K562 (cell line): Measurements from ENCODE around the gene UQCRH. TPM values are rescaled to one million over a fixed set of nuclear protein-coding genes. Genes with fewer than 3 reads are reported as not detected.

Source experiments
- BACH1 ChIP-seq: fragments of 200-800 bp; sonication (Bioruptor generic); IDR thresholded peaks from 2 replicates; pipeline ENCODE4 v1.6.1; 2016; ENCODE audit warnings: missing genetic modification characterization, missing compliant biosample characterization
- BMI1 ChIP-seq: fragments of 150-350 bp; IDR thresholded peaks from 2 replicates; pipeline ENCODE4 v1.6.1; 2014; ENCODE audit warnings: low read length
- BRD9 ChIP-seq: fragments of 450-650 bp; IDR thresholded peaks from 2 replicates; pipeline ENCODE4 v1.6.1; 2018; ENCODE audit warnings: low read depth; ENCODE audit not compliant: partially characterized antibody
- CBX8 ChIP-seq: fragments of 200-600 bp; sonication (generic); IDR thresholded peaks from 2 replicates; pipeline ENCODE4 v1.6.1; 2012; ENCODE audit warnings: borderline replicate concordance, mixed run types, low read depth, mild to moderate bottlenecking, moderate library complexity, mixed read lengths, low read length, control low read depth, inconsistent platforms; ENCODE audit not compliant: poor library complexity, severe bottlenecking; ENCODE audit errors: extremely low read depth
- CHD1 ChIP-seq: fragments of 200-600 bp; sonication (generic); IDR thresholded peaks from one replicate; pipeline ENCODE4 v1.6.1; 2012; ENCODE audit warnings: mild to moderate bottlenecking, moderate library complexity, low read length, inconsistent platforms
- DNMT1 ChIP-seq: fragments of 450-650 bp; IDR thresholded peaks from 2 replicates; pipeline ENCODE4 v1.6.1; 2016; ENCODE audit warnings: antibody characterized with exemption, mild to moderate bottlenecking
- DPF2 ChIP-seq: fragments of 450-650 bp; IDR thresholded peaks from 2 replicates; pipeline ENCODE4 v1.6.1; 2016
- E2F1 ChIP-seq: sonication (generic); formaldehyde crosslinking; IDR thresholded peaks from 2 replicates; pipeline ENCODE4 v1.8.1; 2023; ENCODE audit warnings: mild to moderate bottlenecking, missing genetic modification reagents, moderate library complexity
- ETV6 ChIP-seq, 3 experiments: fragments of 150-350 bp in 1 of 3; sonication (generic) in 1 of 3; formaldehyde crosslinking in 1 of 3; IDR thresholded peaks; 2 replicates each; pipeline versions ENCODE4 v1.6.1 to v1.8.0; 2014 to 2022; ENCODE audit warnings: borderline replicate concordance in 2 of 3, low read depth in 2 of 3, antibody characterized with exemption in 1 of 3, low read length in 1 of 3, mild to moderate bottlenecking in 1 of 3, missing genetic modification reagents in 1 of 3
- KDM5B ChIP-seq: fragments of 200-600 bp; sonication (generic); IDR thresholded peaks from 2 replicates; pipeline ENCODE4 v1.6.1; 2012; ENCODE audit warnings: low read depth, mild to moderate bottlenecking, moderate library complexity, low read length, control low read depth, inconsistent platforms; ENCODE audit not compliant: insufficient replicate concordance
- KLF13 ChIP-seq: fragments of 450-650 bp; IDR thresholded peaks from 2 replicates; pipeline ENCODE4 v1.6.1; 2016; ENCODE audit warnings: missing genetic modification characterization, low read depth, mild to moderate bottlenecking, missing compliant biosample characterization, moderate library complexity, borderline replicate concordance
- MNT ChIP-seq, 2 experiments: fragments of 450-650 bp; conservative IDR thresholded peaks; 2 replicates each; pipeline ENCODE4 v1.6.1; 2017; ENCODE audit warnings: mild to moderate bottlenecking in 2 of 2, moderate library complexity in 2 of 2
- MYNN ChIP-seq, 2 experiments: sonication (generic); formaldehyde crosslinking in 1 of 2; IDR thresholded peaks; 2 replicates each; pipeline versions ENCODE4 v1.5.0 to v1.6.1; 2016 to 2020; ENCODE audit warnings: antibody characterized with exemption in 1 of 2, missing genetic modification reagents in 1 of 2
- NFYB ChIP-seq: IDR thresholded peaks from 2 replicates; pipeline ENCODE4 v1.6.1; 2011; ENCODE audit warnings: mild to moderate bottlenecking, moderate library complexity; ENCODE audit not compliant: insufficient read length; ENCODE audit errors: extremely low read depth
- PBX2 ChIP-seq, 2 experiments: IDR thresholded peaks in 1 of 2; conservative IDR thresholded peaks in 1 of 2; 2 replicates each; pipeline ENCODE4 v1.6.1; 2016; ENCODE audit warnings: low read depth in 2 of 2, mild to moderate bottlenecking in 1 of 2, missing compliant biosample characterization in 1 of 2, missing genetic modification characterization in 1 of 2, moderate library complexity in 1 of 2
- PURB ChIP-seq: sonication (generic); formaldehyde crosslinking; IDR thresholded peaks from 2 replicates; pipeline ENCODE4 v1.9.0; 2021; ENCODE audit warnings: low read depth, mild to moderate bottlenecking, missing genetic modification reagents
- SREBF2 ChIP-seq: sonication (generic); formaldehyde crosslinking; IDR thresholded peaks from 2 replicates; pipeline ENCODE4 v1.4.0; 2020; ENCODE audit warnings: mild to moderate bottlenecking, missing genetic modification reagents
- U2AF2 ChIP-seq: fragments of 200-400 bp; formaldehyde crosslinking; optimal IDR thresholded peaks from 2 replicates; pipeline ENCODE3; 2017; ENCODE audit warnings: low read depth, mild to moderate bottlenecking, low read length
- ZNF184 ChIP-seq: sonication (generic); formaldehyde crosslinking; IDR thresholded peaks from 2 replicates; pipeline ENCODE4 v1.5.0; 2020; ENCODE audit warnings: missing genetic modification reagents
- ZNF695 ChIP-seq: fragments of 450-650 bp; formaldehyde crosslinking; IDR thresholded peaks from 2 replicates; pipeline ENCODE4 v1.4.0; 2020; ENCODE audit warnings: mild to moderate bottlenecking, moderate library complexity
- polyA plus RNA-seq, 8 experiments: library from polyadenylated mRNA; depleted of rRNA in 4 of 8; stranded (reverse) in 5 of 8; unstranded in 3 of 8; fragments of >200 nt; fragmentation: Nextera tagmentation in 2 of 8; fragmentation: Illumina TruSeq in 1 of 8; extraction: Ambion mirVana in 2 of 8; extraction: Trizol in 1 of 8; gene quantifications; 2 replicates each; pipeline versions ENCODE4 v1.2.1 to v1.2.3, GENCODE V29; 2011 to 2014; ENCODE audit warnings: inconsistent platforms in 1 of 8, missing spikeins in 1 of 8
- total RNA-seq, 7 experiments: library from RNA; depleted of rRNA in 6 of 7; stranded (reverse); fragments of >200 nt in 6 of 7; fragmentation: Illumina TruSeq in 2 of 7; extraction: Trizol in 2 of 7; gene quantifications; 2 replicates each; pipeline versions ENCODE4 v1.2.1 to v1.2.3, GENCODE V29; 2011 to 2021; ENCODE audit warnings: low replicate concordance in 1 of 7

UQCRH gene
- total and polyA plus RNA-seq, 9 of the 15 experiments (the other 6 are each of a cell fraction or from before 2014, with no cell fraction given), result 1,267 to 5,184 (median 2,410) TPM

GRCh38 chr1:46303038-46303871 lies at the start of gene UQCRH, which contains the start of gene LRRC41 (continued):
- no peak for TF ChIP-seq ETV6 (IDR thresholded peaks at IDR 0.05; ENCODE audit: borderline replicate concordance in 1 of 2, low read depth in 2 of 2, low read length in 1 of 2)
- TF ChIP-seq ETV6 (CRISPR knock-in tag; IDR thresholded peaks at IDR 0.05; ENCODE audit: borderline replicate concordance), result 0 out of 2 replicates have a peak, but pooled peaks have one; percentile 40
- TF ChIP-seq NFYB, result no peak
- TF ChIP-seq CHD1, result no peak
- peak; percentile 98 to 99 for TF ChIP-seq MNT (conservative IDR thresholded peaks at IDR 0.05)
- TF ChIP-seq DPF2, result peak; percentile 17; the same call in 1 of the 2 replicates
- 0 out of 2 replicates have a peak, but pooled peaks have one; percentile 18 for TF ChIP-seq MYNN (IDR thresholded peaks at IDR 0.05)
- TF ChIP-seq MYNN (CRISPR knock-in tag; IDR thresholded peaks at IDR 0.05), result no peak
- peak; percentile 83; the same call in 1 of the 2 replicates for TF ChIP-seq BACH1 (tag)
- TF ChIP-seq ZNF184 (CRISPR knock-in tag), result no peak
- TF ChIP-seq E2F1 (CRISPR knock-in tag), result peak; percentile 40; the same call in 1 of the 2 replicates
- no peak for TF ChIP-seq PBX2 (CRISPR knock-in tag; IDR thresholded peaks at IDR 0.05; ENCODE audit: low read depth)
- no peak for TF ChIP-seq PBX2 (tag; conservative IDR thresholded peaks at IDR 0.05; ENCODE audit: low read depth)
- TF ChIP-seq BMI1, result no peak
- no peak for TF ChIP-seq CBX8
- no peak for TF ChIP-seq PURB
- no peak for TF ChIP-seq U2AF2
- peak; percentile 49; the same call in 1 of the 2 replicates for TF ChIP-seq KLF13 (tag)
- no peak for TF ChIP-seq SREBF2
- TF ChIP-seq BRD9, result peak; percentile 86
- TF ChIP-seq KDM5B, result peak; percentile 94
- no peak for TF ChIP-seq ZNF695 (CRISPR knock-in tag)
- no peak for TF ChIP-seq DNMT1
